Chondrocyte (in vitro differentiated cells): ENCODE results near the gene CDYL. TPM values are rescaled to one million over a fixed set of nuclear protein-coding genes. Genes with fewer than 3 reads are reported as not detected.

Experiments
- DNase-seq: peaks from one replicate; pipeline ENCODE4 v3.0.0; 2021; ENCODE audit warnings: mixed read lengths, low spot score
- H3K27ac Mint-ChIP-seq: one replicate; pipeline ENCODE4 v1.8.0; 2021; ENCODE audit warnings: mild to moderate bottlenecking, moderate library complexity, mixed read lengths; ENCODE audit not compliant: unreplicated experiment
- H3K27me3 Mint-ChIP-seq: 2 replicates; pipeline ENCODE4 v1.8.0; 2021; ENCODE audit warnings: low read depth, mixed read lengths
- H3K36me3 Mint-ChIP-seq: 2 replicates; pipeline ENCODE4 v1.8.0; 2021; ENCODE audit warnings: low read depth, mixed read lengths
- H3K4me1 Mint-ChIP-seq: 2 replicates; pipeline ENCODE4 v1.8.0; 2021; ENCODE audit warnings: low read depth, mild to moderate bottlenecking, mixed read lengths
- H3K4me3 Mint-ChIP-seq: one replicate; pipeline ENCODE4 v1.8.0; 2021; ENCODE audit warnings: mild to moderate bottlenecking, moderate library complexity, mixed read lengths; ENCODE audit not compliant: unreplicated experiment
- H3K9me3 Mint-ChIP-seq: 2 replicates; pipeline ENCODE4 v1.8.0; 2021; ENCODE audit warnings: low read depth, mixed read lengths
- CTCF ChIP-seq: fragments of 200-600 bp; sonication (generic); IDR thresholded peaks from 2 replicates; pipeline ENCODE4 v1.5.0; 2021; ENCODE audit warnings: antibody characterized with exemption, mild to moderate bottlenecking, moderate library complexity
- total RNA-seq: library from RNA; stranded (reverse); gene quantifications from 3 replicates; pipeline ENCODE4 v1.2.1, GENCODE V29; 2021

The CDYL gene
- total RNA-seq, 1 donor from 2014 or later: 63.7 TPM

- H3K36me3 Mint-ChIP-seq: no peaks in the 10 kb centered on the region
Measured at GRCh38 chr6:4728926-4729325, 47.3 kb upstream of the CDYL start.

DNA sequence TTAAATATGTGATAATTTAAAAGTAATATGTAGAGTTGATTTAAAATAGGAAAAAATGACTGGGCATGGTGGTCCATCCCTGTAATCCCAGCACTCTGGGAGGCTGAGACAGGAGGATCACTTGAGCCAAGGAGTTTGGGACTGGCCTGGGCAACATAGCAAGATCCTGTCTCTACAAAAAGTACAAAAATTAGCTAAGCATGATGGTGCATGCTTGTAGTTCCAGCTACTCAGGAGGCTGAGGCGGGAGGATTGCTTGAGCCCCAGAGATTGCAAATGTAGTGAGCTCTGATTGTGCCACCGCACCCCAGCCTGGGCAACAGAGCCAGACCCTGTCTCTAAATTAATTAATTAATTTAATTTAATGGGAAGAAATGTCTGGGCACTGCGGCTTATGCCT lies 44.2 kb upstream of the CDYL start:
- Mint-ChIP-seq H3K9me3 (no peaks in the 10 kb centered on the region), H3K36me3 (no peaks in the 10 kb centered on the region), H3K27ac (no peak overlapping the region), H3K27me3 (no peaks in the 10 kb centered on the region), H3K4me3 (no peak overlapping the region), H3K4me1 (peaks cover 42% of the 10 kb centered on the region)
- no peak for TF ChIP-seq CTCF
- DNase-seq: no peak

More at GRCh38 chr6:4728926-4729325, 47.3 kb upstream of the CDYL start:
- no peak for DNase-seq
- Mint-ChIP-seq H3K4me1 (peaks cover 27% of the 10 kb centered on the region), H3K9me3 (no peaks in the 10 kb centered on the region), H3K27ac (no peak overlapping the region), H3K4me3 (no peak overlapping the region), H3K27me3 (no peaks in the 10 kb centered on the region)
- no peak for TF ChIP-seq CTCF

- Mint-ChIP-seq H3K9me3 (no peaks in the 10 kb centered on the region), H3K36me3 (no peaks in the 10 kb centered on the region), H3K27me3 (no peaks in the 10 kb centered on the region), H3K27ac (peak overlapping the region; percentile 97), H3K4me3 (peak overlapping the region; percentile 61), H3K4me1 (peaks cover 39% of the 10 kb centered on the region)
- DNase-seq: no peak
- no peak for TF ChIP-seq CTCF
Measured at GRCh38 chr6:4732691-4733315, 43.4 kb upstream of the CDYL start.

GRCh38 chr6:4736371-4736873 lies 39.8 kb upstream of the CDYL start:
- H3K36me3 Mint-ChIP-seq: no peaks in the 10 kb centered on the region
- peaks cover 33% of the 10 kb centered on the region for H3K4me1 Mint-ChIP-seq
- H3K27ac Mint-ChIP-seq: no peak overlapping the region
- no peak for TF ChIP-seq CTCF
- H3K4me3 Mint-ChIP-seq: no peak overlapping the region
- DNase-seq: no peak
- no peaks in the 10 kb centered on the region for H3K9me3 Mint-ChIP-seq
- H3K27me3 Mint-ChIP-seq: no peaks in the 10 kb centered on the region

DNA sequence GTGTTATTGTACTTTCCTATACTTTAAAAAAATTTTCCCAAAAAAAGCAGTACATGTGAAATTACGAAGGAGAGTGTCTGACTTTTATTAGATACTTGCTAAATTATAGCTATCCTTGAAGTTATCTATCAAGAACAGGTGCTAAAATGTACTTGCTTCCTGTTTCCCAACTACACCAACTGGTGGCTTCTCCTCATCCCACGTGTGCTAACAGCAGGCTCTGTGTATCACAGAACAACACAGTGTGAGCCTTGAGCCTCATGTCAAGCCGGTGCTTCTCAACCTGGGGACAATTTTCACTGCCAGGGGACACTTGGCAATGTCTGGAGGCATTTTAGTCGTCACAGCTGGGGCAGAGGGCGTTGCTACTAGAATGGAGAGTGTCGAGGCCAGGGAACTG lies 36.2 kb upstream of the CDYL start:
- no peaks in the 10 kb centered on the region for H3K36me3 Mint-ChIP-seq
- H3K27me3 Mint-ChIP-seq: no peaks in the 10 kb centered on the region
- H3K4me3 Mint-ChIP-seq: no peak overlapping the region
- no peak overlapping the region for H3K27ac Mint-ChIP-seq
- no peaks in the 10 kb centered on the region for H3K9me3 Mint-ChIP-seq
- peaks cover 6% of the 10 kb centered on the region for H3K4me1 Mint-ChIP-seq
- no peak for DNase-seq
- no peak for TF ChIP-seq CTCF
